Activated CD8-positive, alpha-beta memory T cell treated with anti-CD3 and anti-CD28 coated beads, Interleukin-2, amount 50 U/mL, for 1 hour (primary cell): Measurements from ENCODE around the gene SAMSN1.

ENCODE experiments used
- DNase-seq: peaks from one replicate; pipeline ENCODE4 v3.0.0-alpha.2; 2020; ENCODE audit errors: extremely low read depth

SAMSN1 gene

DNA sequence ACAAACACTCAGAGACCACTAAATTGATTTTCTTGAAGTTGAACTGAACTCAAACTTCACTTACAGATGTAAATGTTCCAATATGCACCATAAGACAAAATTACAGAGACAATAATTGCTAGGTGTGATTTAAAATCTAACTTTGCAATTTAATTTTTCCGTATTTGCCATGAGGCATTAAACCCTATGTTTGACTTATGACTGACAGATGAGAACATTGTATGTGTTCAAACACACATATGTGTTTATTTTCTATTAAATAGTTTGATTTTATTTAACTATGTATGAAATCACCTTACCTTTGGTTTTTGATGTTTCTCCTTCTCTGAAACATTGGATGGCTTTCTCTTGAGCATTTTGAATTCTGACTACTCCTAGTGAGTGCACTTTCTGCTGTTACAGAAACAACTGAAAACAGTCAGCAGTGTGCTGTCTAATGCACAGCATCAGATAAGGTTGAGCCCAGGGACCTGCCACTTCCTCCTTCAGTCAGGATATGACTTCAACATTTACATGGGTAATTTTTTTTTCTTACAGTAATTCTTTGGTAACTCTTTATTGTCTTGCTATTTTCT, at the start of gene SAMSN1:
SAMSN1 (minus strand) TSS at position 410 of the 575 bp plus-strand sequence; CDS start at position 356, 54 bp downstream.
- DNase-seq, result no peak

GRCh38 chr21:14595449-14595848, 49.3 kb upstream of the SAMSN1 start:
- no peak for DNase-seq

- DNase-seq, result no peak
Measured at GRCh38 chr21:14594967-14595366, 48.9 kb upstream of the SAMSN1 start.

DNA sequence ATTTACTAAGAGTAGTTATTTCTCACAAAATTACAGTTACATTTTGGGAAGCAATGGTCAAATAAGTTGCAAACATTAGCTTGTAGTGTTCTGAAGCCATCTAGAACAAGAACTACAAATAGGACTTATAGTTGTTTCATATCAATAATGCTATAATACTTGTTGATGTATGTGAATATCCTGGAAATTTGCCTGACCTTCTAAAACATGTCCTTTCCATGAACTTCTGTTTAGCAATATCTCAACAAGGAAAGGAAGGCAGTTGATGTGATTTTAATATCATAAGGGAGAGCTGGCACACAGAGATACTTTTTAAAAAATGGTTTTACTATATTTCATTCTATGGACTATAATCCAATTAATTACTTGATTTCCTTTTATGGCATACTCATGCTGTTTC, 47.1 kb upstream of the SAMSN1 start:
- no peak for DNase-seq

GRCh38 chr21:14592296-14593000, 46.3 kb upstream of the SAMSN1 start:
- no peak for DNase-seq

DNA sequence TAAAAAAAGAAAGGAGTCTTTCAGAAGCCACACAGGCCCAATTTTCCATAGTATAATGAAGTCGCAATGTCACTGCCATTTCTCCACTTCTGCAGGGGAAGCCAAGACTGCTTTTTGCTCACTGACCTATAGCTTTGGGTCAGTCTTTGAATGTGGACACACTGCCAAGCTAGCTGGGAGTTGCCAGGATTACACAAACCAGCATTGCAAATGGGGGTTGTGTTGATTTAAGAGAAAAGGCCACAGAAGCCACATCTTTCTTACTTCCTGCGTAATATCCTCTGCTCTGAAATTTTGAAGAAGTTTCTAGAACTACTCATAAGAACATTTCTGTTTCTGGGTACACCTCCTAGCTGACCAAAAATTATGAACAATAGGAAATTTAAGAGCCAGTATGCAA, 45.8 kb upstream of the SAMSN1 start:
- DNase-seq, result no peak

GRCh38 chr21:14591377-14591776, 45.3 kb upstream of the SAMSN1 start:
- DNase-seq, result no peak

DNA sequence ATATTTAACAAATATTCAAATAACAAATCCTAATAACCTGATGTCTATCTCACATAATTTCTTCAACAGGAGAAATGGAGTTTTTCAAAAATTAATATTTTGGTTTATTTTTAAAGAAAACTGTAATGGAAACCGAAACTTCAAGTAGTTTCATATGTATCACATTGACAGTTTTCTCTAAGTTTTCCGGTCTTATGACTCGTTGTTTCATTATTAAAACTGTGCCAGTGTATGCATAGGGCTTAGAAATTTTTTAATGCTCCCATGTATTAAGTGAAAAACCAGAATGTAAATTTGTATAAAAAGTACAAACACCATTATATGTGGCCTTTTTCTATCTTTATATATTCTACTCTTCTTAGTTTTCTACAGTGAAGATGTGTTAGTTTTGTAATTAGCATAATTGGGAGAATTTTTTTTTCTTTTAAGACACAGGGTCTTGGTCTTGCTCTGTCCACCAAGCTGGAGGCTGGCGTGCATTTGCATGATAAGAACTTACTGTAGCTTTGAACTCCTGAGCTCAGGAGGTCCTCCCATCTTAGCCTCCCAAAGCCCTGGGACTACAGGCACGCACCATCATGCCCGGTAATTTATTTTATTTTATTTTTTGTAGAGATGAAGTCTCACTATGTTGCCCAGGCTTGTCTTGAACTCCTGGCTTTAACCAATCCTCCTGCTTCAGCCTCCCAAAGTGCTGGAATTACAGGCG, 43.9 kb upstream of the SAMSN1 start:
- DNase-seq, result no peak

- no peak for DNase-seq
Measured at GRCh38 chr21:14587266-14587665, 41.2 kb upstream of the SAMSN1 start.

GRCh38 chr21:14585122-14585521, 39.0 kb upstream of the SAMSN1 start:
- no peak for DNase-seq

- DNase-seq, result no peak
Measured at GRCh38 chr21:14584357-14585095, 38.4 kb upstream of the SAMSN1 start.

DNA sequence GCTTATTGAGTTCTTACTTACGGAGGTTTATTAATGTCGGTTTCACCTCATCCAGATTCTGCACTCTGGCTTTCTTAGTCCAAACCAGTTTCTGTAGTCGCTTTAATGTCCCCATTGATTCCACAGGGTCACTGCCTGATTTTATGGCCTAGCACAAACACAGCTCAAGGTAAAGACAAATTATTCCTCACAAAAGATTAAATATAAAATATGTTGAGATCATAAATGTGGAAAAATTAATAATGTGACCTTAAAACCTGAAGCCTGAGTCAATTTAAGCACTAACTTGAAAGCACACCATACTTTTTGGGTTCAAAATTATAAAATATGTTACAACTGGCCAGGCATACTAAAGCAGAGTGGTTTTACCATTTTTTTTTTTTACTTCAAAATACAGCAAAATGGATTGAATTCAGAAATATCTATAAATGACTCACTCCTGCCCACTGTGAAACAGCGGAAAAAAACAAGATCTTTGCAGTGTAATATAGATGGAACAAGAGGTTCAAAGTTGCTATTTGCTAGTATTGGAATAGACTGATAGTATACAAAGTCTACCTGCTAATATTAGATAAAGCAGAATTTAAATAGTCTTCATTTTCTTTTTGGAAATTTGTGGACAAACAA, 37.6 kb upstream of the SAMSN1 start:
- no peak for DNase-seq

DNA sequence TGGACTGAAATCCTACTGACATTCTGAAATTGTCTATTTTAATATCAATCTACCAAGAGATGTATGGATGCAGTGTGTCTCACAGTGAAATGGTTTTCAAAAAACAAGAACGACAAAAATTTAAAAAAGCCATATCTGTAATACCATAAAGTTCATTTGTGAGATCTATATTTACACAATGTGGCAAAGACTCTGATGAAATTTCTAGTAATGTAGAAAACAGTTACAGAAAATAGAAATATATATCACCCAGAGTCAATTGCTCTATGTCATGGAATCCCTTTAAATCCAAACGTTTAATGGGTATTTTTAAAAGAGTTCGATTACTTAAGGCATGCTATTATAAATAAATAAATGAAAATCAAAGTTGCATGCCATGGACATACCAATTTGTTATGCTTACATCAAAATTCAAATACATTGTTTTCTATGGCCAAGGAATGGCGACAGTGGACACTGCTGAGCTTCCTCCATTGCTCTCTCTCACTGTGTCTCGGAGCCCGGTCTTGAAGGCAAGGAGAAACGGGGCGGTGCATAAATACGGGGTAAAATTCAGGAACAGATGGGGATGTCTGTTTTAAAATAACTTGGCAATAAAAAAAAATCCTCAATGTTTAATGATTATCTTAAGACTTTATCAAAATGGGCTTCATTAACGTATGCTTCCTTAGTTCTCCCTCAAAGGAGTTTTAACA, 37.0 kb upstream of the SAMSN1 start:
- no peak for DNase-seq

- no peak for DNase-seq
Measured at GRCh38 chr21:14581902-14582457, 35.9 kb upstream of the SAMSN1 start.

DNA sequence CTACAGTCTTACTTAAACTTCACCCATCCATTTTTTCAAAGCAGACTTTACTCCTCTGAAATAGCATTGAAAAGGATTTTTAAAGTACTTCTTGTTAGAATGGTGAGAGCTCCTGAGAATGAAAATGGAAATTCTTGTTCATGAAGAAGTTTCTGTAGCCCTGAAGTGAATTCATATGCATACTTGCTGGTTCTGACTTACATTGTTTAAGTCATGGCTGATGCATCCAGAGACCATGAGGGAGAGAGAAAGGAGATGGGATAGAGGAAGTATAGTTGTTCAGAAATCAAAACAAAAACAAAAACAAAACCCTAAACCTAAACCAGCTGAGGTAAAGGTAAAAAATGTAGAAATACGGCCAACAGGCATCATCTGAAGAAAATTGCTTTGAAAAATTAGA, 27.1 kb upstream of the SAMSN1 start:
- no peak for DNase-seq

DNA sequence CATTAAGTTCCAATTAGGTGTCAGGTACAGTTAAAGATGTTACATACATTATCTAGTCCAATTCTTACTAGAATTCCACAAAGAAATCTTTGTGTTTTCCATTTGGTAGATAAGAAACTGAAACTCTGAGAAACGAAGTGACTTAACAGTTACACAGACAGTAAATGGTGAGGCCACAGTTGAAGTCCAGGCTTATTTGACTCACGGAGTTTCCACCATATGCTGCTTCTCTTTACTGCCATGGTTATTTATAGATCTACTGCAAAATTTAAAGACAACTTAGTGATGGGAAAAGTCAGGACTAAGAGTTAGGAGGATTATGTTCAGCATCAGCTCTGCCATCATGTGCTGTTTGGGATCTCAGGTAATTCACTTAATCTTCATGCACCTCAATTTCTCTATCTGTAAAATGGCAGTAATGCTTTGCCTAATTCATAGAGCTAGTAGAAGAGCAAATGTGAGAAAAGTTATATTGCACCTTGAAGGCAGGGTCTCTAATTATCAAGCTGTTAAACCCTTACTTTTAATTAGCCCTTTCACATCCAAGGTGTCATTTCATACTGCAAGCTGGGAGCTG, 26.2 kb upstream of the SAMSN1 start:
- no peak for DNase-seq

GRCh38 chr21:14569868-14570267, 23.8 kb upstream of the SAMSN1 start:
- no peak for DNase-seq

DNA sequence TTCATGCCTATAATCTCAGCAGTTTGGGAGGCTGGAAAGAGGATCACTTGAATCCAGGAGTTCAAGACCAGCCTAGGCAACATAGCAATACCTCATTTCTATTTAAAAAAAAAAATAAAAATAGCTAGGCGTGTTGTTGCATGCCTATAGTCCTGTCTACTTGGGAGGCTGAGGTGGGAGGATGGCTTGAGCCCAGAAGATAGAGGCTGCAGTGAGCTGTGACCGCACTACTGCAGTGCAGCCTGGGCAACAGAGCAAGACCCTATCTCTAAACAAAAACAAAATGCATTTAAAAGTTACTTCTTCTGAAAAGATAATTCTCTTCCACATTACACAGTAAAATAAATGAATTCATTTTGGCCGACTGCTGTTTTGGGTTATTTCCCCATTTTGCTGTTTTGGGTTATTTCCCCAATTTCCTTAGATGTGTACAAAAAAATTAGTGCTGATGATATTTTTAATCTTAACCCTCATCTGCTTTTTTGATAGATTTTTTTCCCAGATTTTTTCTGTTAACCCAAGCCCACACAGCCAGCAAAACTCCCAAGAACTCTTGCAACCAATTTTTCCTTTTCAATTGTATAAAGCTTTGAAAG, 23.0 kb upstream of the SAMSN1 start:
- DNase-seq, result no peak

DNA sequence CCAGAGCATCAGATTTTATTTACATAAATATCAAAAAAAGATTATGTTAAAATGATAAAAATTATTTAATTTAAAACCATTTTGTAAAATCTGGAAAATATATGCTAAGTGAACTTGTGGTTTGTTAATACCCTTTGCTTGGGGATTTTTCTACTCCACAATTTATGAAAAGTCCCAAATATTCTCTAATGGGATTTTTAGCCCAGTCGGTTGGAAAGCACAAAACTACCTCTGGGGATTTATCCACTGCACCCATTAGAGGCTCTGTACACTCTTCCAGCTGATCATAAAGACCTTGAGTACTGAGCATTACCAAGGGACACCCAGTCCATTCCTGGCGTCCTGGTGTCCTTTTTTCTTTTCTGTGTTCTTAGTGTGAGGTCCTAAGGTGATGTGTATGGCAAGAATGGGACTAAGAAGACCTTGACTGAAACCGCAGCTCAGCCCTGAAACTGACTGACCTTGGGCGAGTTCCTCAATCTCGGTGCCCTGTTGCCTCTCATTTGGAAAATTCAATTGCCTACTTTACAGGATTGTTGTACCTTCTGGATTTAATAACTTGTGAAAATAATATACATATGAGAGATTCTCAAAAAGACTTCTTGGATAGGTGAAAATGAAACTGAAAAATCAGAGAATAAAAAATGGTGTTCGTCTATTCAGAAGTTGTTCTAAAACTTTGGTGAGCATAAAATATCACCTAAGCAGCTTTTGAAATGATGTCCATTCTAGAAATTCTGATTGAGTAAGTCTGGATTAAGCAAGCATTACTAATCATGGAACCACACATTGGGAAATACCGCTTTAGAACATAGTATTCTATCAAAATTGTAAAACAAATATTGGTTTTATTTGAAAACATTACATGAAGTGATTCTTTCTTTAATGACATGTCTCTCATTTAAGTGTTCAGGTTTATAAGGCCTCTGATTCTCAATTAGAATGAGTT, 21.5 kb upstream of the SAMSN1 start:
- DNase-seq, result no peak
